ENCODE data around the gene FOXK2. TPM values are rescaled to one million over a fixed set of nuclear protein-coding genes. Genes with fewer than 3 reads are reported as not detected.
A peak's percentile ranks its signal among the peaks of the same experiment; 100 is the strongest.

The FOXK2 gene
- total RNA-seq, 1 donor from 2014 or later: 55.5 TPM

- Histone ChIP-seq H3K27me3 (no peaks in the 10 kb centered on the region), H3K27ac (no peak overlapping the region), H3K4me3 (no peak overlapping the region), H3K36me3 (peaks cover 0 to 35% of the 10 kb centered on the region in 2 donors), H3K9me3 (no peaks in the 10 kb centered on the region), H3K4me1 (peaks cover 8% of the 10 kb centered on the region)
- intact Hi-C loops (cut with DNase I): loop anchor here (5.0 kb wide), 1 partner anchor 459 kb away; no protein-coding TSS in a partner anchor
- DNase-seq (ENCODE audit: extremely low spot score in 2 of 2): peak in 1 of 2 donors; percentile 83
- TF ChIP-seq, protein P1, sequence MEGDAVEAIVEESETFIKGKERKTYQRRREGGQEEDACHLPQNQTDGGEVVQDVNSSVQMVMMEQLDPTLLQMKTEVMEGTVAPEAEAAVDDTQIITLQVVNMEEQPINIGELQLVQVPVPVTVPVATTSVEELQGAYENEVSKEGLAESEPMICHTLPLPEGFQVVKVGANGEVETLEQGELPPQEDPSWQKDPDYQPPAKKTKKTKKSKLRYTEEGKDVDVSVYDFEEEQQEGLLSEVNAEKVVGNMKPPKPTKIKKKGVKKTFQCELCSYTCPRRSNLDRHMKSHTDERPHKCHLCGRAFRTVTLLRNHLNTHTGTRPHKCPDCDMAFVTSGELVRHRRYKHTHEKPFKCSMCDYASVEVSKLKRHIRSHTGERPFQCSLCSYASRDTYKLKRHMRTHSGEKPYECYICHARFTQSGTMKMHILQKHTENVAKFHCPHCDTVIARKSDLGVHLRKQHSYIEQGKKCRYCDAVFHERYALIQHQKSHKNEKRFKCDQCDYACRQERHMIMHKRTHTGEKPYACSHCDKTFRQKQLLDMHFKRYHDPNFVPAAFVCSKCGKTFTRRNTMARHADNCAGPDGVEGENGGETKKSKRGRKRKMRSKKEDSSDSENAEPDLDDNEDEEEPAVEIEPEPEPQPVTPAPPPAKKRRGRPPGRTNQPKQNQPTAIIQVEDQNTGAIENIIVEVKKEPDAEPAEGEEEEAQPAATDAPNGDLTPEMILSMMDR (IDR thresholded peaks at IDR 0.05): no peak
- TF ChIP-seq POLR2A (IDR thresholded peaks at IDR 0.05) (no peak), POLR2AphosphoS5 (IDR thresholded peaks at IDR 0.05; ENCODE audit: insufficient read depth in 1 of 2, low read depth in 1 of 2) (no peak)
Measured at GRCh38 chr17:82487910-82488309, 31.6 kb upstream of the FOXK2 start.

DNA sequence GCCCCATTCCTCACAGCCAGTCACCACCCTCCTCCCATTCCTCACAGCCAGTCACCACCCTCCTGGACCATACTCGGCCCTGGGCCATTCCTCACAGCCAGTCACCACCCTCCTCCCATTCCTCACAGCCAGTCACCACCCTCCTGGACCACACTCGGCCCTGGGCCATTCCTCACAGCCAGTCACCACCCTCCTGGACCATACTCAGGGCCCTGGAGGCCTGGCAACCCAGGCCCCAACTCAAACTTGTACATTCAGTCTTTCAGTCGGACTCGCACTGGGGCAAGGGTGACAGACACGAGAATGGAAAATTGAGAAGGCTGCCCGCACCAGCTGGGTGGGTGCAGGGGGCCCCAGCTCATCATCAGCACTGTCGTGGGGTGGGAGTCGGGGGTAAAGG lies 30.4 kb upstream of the FOXK2 start:
- peaks cover 0 to 25% of the 10 kb centered on the region in 2 donors for H3K36me3 ChIP-seq
- no peak overlapping the region for H3K4me3 ChIP-seq
- no peaks in the 10 kb centered on the region for H3K9me3 ChIP-seq
- H3K27ac ChIP-seq: peak overlapping the region; percentile 30
- peaks cover 17% of the 10 kb centered on the region for H3K4me1 ChIP-seq
- no peaks in the 10 kb centered on the region for H3K27me3 ChIP-seq
- DNase-seq (ENCODE audit: extremely low spot score in 2 of 2): peak in 1 of 2 donors; percentile 60
- intact Hi-C loops (cut with DNase I): loop anchor here (5.0 kb wide), 1 partner anchor 458 kb away; no protein-coding TSS in a partner anchor
- no peak for TF ChIP-seq POLR2A (IDR thresholded peaks at IDR 0.05)
- TF ChIP-seq POLR2AphosphoS5 (IDR thresholded peaks at IDR 0.05; ENCODE audit: insufficient read depth in 1 of 2, low read depth in 1 of 2): no peak
- TF ChIP-seq, protein P1 (IDR thresholded peaks at IDR 0.05): no peak

GRCh38 chr17:82489851-82490511 lies 29.6 kb upstream of the FOXK2 start:
- Histone ChIP-seq H3K4me3 (no peak overlapping the region), H3K9me3 (no peaks in the 10 kb centered on the region), H3K27me3 (no peaks in the 10 kb centered on the region), H3K27ac (no peak overlapping the region), H3K4me1 (peaks cover 26% of the 10 kb centered on the region), H3K36me3 (peaks cover 0 to 16% of the 10 kb centered on the region in 2 donors)
- TF ChIP-seq, protein P1 (IDR thresholded peaks at IDR 0.05): no peak
- no peak for TF ChIP-seq POLR2A (IDR thresholded peaks at IDR 0.05)
- no peak for TF ChIP-seq POLR2AphosphoS5 (IDR thresholded peaks at IDR 0.05; ENCODE audit: insufficient read depth in 1 of 2, low read depth in 1 of 2)
- intact Hi-C loops (cut with DNase I): loop anchor here (5.0 to 10.0 kb wide), 3 partner anchors 55 to 457 kb away; partner anchors contain the start of gene TEX19
- DNase-seq (ENCODE audit: extremely low spot score in 2 of 2): peak in 1 of 2 donors; percentile 75

- Histone ChIP-seq H3K36me3 (peaks cover 0 to 10% of the 10 kb centered on the region in 2 donors), H3K4me1 (peaks cover 32% of the 10 kb centered on the region), H3K4me3 (no peak overlapping the region), H3K9me3 (no peaks in the 10 kb centered on the region), H3K27ac (no peak overlapping the region), H3K27me3 (no peaks in the 10 kb centered on the region)
- DNase-seq (ENCODE audit: extremely low spot score in 2 of 2): peak in 1 of 2 donors; percentile 83
- intact Hi-C loops (cut with DNase I): loop anchor here (10.0 kb wide), 2 partner anchors 54 to 136 kb away; partner anchors contain the start of gene TEX19
- TF ChIP-seq POLR2AphosphoS5 (IDR thresholded peaks at IDR 0.05; ENCODE audit: insufficient read depth in 1 of 2, low read depth in 1 of 2): no peak
- TF ChIP-seq, protein P1 (IDR thresholded peaks at IDR 0.05): no peak
- no peak for TF ChIP-seq POLR2A (IDR thresholded peaks at IDR 0.05)
Measured at GRCh38 chr17:82490512-82491195, 28.9 kb upstream of the FOXK2 start.
